OCI-LY3 (cell line): ENCODE data around the gene PDLIM5.

Experiments
- H2AFZ ChIP-seq: fragments of 200-600, 300-600 bp; shearing (Covaris generic); 2 replicates; pipeline ENCODE4 v1.6.0; 2014; ENCODE audit warnings: antibody characterized with exemption, low read depth, low read length
- H3K27ac ChIP-seq: fragments of 200-600, 300-600 bp; sonication (generic); 2 replicates; pipeline ENCODE4 v1.5.1; 2014; ENCODE audit warnings: mild to moderate bottlenecking, low read length, moderate library complexity, mixed read lengths
- H3K27me3 ChIP-seq: fragments of 200-600, 300-600 bp; sonication (generic); 2 replicates; pipeline ENCODE4 v1.6.1; 2014; ENCODE audit warnings: low read depth, low read length, mixed read lengths
- H3K36me3 ChIP-seq: fragments of 200-600, 300-600 bp; sonication (generic); replicated peaks from 2 replicates; pipeline ENCODE3; 2014; ENCODE audit warnings: low read depth, low read length, mixed read lengths
- H3K4me1 ChIP-seq: fragments of 300-600, 200-600 bp; sonication (generic); 2 replicates; pipeline ENCODE4 v1.6.1; 2014; ENCODE audit warnings: low read length, mixed read lengths
- H3K4me2 ChIP-seq: fragments of 200-600, 300-600 bp; sonication (generic); 2 replicates; pipeline ENCODE4 v1.6.1; 2014; ENCODE audit warnings: low read length, mixed read lengths
- H3K4me3 ChIP-seq: fragments of 300-600, 200-600 bp; sonication (generic); 2 replicates; pipeline ENCODE4 v1.5.1; 2014; ENCODE audit warnings: antibody characterized with exemption, mild to moderate bottlenecking, low read length, moderate library complexity
- H3K79me2 ChIP-seq: fragments of 300-600, 200-600 bp; shearing (Covaris generic); 2 replicates; pipeline ENCODE4 v1.6.1; 2014; ENCODE audit warnings: mild to moderate bottlenecking, low read length, mixed read lengths
- H3K9ac ChIP-seq: fragments of 300-600, 200-600 bp; shearing (Covaris generic); 2 replicates; pipeline ENCODE4 v1.6.0; 2014; ENCODE audit warnings: mild to moderate bottlenecking, low read length, moderate library complexity
- H3K9me3 ChIP-seq: fragments of 200-600, 300-600 bp; shearing (Covaris generic); 2 replicates; pipeline ENCODE4 v1.6.1; 2014; ENCODE audit warnings: low read length, mixed read lengths; ENCODE audit not compliant: insufficient read depth
- H4K20me1 ChIP-seq: fragments of 200-600, 300-600 bp; sonication (generic); 2 replicates; pipeline ENCODE4 v1.6.1; 2016; ENCODE audit warnings: low read length, mixed read lengths; ENCODE audit not compliant: insufficient read depth
- EZH2phosphoT487 ChIP-seq: fragments of 200-600 bp; shearing (Covaris generic); IDR thresholded peaks from 2 replicates; pipeline ENCODE4 v1.6.1; 2018; ENCODE audit warnings: antibody characterized with exemption, mixed run types, low read depth
- TF ChIP-seq, protein P1 (sequence below): fragments of 200-600, 300-600 bp; sonication (generic); IDR thresholded peaks from 2 replicates; pipeline ENCODE4 v1.5.1; 2014; ENCODE audit warnings: antibody characterized with exemption, low read length, low read depth

Gene PDLIM5

GRCh38 chr4:94527556-94528233, 76.0 kb downstream of the PDLIM5 start:
- Histone ChIP-seq H3K4me2 (no peak overlapping the region), H3K27me3 (no peaks in the 10 kb centered on the region), H4K20me1 (no peaks in the 10 kb centered on the region), H3K4me1 (peaks cover 11% of the 10 kb centered on the region), H3K9ac (no peak overlapping the region), H3K4me3 (no peak overlapping the region), H3K36me3 (no peaks in the 10 kb centered on the region), H3K27ac (no peak overlapping the region), H2AFZ (no peak overlapping the region), H3K79me2 (no peaks in the 10 kb centered on the region), H3K9me3 (no peaks in the 10 kb centered on the region)
- TF ChIP-seq, protein P1, sequence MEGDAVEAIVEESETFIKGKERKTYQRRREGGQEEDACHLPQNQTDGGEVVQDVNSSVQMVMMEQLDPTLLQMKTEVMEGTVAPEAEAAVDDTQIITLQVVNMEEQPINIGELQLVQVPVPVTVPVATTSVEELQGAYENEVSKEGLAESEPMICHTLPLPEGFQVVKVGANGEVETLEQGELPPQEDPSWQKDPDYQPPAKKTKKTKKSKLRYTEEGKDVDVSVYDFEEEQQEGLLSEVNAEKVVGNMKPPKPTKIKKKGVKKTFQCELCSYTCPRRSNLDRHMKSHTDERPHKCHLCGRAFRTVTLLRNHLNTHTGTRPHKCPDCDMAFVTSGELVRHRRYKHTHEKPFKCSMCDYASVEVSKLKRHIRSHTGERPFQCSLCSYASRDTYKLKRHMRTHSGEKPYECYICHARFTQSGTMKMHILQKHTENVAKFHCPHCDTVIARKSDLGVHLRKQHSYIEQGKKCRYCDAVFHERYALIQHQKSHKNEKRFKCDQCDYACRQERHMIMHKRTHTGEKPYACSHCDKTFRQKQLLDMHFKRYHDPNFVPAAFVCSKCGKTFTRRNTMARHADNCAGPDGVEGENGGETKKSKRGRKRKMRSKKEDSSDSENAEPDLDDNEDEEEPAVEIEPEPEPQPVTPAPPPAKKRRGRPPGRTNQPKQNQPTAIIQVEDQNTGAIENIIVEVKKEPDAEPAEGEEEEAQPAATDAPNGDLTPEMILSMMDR, result no peak
- TF ChIP-seq EZH2phosphoT487, result no peak

GRCh38 chr4:94528792-94529451, 77.2 kb downstream of the PDLIM5 start:
- TF ChIP-seq, protein P1, result no peak
- H3K36me3 ChIP-seq, result no peaks in the 10 kb centered on the region
- H4K20me1 ChIP-seq, result no peaks in the 10 kb centered on the region
- H3K4me2 ChIP-seq, result no peak overlapping the region
- no peak overlapping the region for H3K4me3 ChIP-seq
- no peak overlapping the region for H3K27ac ChIP-seq
- H3K9me3 ChIP-seq, result no peaks in the 10 kb centered on the region
- no peaks in the 10 kb centered on the region for H3K27me3 ChIP-seq
- no peak overlapping the region for H3K9ac ChIP-seq
- no peak overlapping the region for H2AFZ ChIP-seq
- peaks cover 18% of the 10 kb centered on the region for H3K4me1 ChIP-seq
- H3K79me2 ChIP-seq, result no peaks in the 10 kb centered on the region

DNA sequence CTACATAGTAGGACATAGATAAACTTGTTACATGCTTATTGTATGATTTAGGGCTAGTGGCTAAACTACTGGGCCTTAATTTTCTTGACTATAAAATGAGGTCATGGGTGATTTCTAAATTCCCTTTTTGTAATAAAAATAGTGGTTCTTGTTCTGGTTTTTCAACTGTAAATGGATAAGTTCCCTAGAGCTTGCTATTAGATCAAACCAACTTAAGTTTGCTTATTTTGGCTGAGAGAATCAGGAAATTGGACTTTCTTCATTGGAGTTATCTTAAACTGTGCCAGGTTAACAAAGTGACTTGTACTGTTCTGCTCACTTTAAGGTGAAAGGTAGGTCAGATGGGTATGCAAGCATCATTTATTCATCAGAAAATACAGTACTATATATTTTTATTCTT, 78.3 kb downstream of the PDLIM5 start:
- H3K4me3 ChIP-seq, result no peak overlapping the region
- no peak for TF ChIP-seq EZH2phosphoT487
- TF ChIP-seq, protein P1, result no peak
- no peaks in the 10 kb centered on the region for H3K9me3 ChIP-seq
- no peaks in the 10 kb centered on the region for H3K27me3 ChIP-seq
- peaks cover 29% of the 10 kb centered on the region for H3K4me1 ChIP-seq
- peaks cover 7% of the 10 kb centered on the region; the same call in 1 of the 2 replicates for H4K20me1 ChIP-seq
- H3K9ac ChIP-seq, result no peak overlapping the region
- H3K36me3 ChIP-seq, result no peaks in the 10 kb centered on the region
- H3K27ac ChIP-seq, result no peak overlapping the region
- H2AFZ ChIP-seq, result no peak overlapping the region
- H3K4me2 ChIP-seq, result no peak overlapping the region
- H3K79me2 ChIP-seq, result no peaks in the 10 kb centered on the region

- TF ChIP-seq, protein P1, result no peak
- no peak for TF ChIP-seq EZH2phosphoT487
- H3K4me2 ChIP-seq, result no peak overlapping the region
- H3K4me3 ChIP-seq, result no peak overlapping the region
- H3K36me3 ChIP-seq, result no peaks in the 10 kb centered on the region
- H4K20me1 ChIP-seq, result peaks cover 12% of the 10 kb centered on the region
- H3K27me3 ChIP-seq, result no peaks in the 10 kb centered on the region
- H2AFZ ChIP-seq, result no peak overlapping the region
- H3K79me2 ChIP-seq, result no peaks in the 10 kb centered on the region
- no peak overlapping the region for H3K9ac ChIP-seq
- H3K27ac ChIP-seq, result no peak overlapping the region
- peaks cover 35% of the 10 kb centered on the region for H3K4me1 ChIP-seq
- no peaks in the 10 kb centered on the region for H3K9me3 ChIP-seq
Measured at GRCh38 chr4:94531991-94532789, 80.4 kb downstream of the PDLIM5 start.
